Vagina (tissue), 2 donors: Measurements from ENCODE around the gene LAMC1.

Experiments
- CTCF ChIP-seq, 3 experiments: fragments of 450-650 bp in 2 of 3; fragments of 200-600 bp in 1 of 3; sonication (generic) in 1 of 3; IDR thresholded peaks; one replicate each; pipeline ENCODE4 v1.5.1; 2017 to 2019; ENCODE audit warnings: antibody characterized with exemption in 3 of 3, mild to moderate bottlenecking in 2 of 3, moderate library complexity in 2 of 3
- POLR2AphosphoS5 ChIP-seq, 2 donors: sonication (generic); formaldehyde crosslinking; IDR thresholded peaks; one replicate each; pipeline ENCODE4 v1.9.0; 2017; ENCODE audit warnings: antibody characterized with exemption in 2 of 2, mild to moderate bottlenecking in 2 of 2, low read depth in 1 of 2; ENCODE audit not compliant: insufficient read depth in 1 of 2

- TF ChIP-seq POLR2AphosphoS5 (IDR thresholded peaks at IDR 0.05; ENCODE audit: insufficient read depth in 1 of 2, low read depth in 1 of 2) (no peak), CTCF (IDR thresholded peaks at IDR 0.05) (no peak)
Measured at GRCh38 chr1:183074215-183074614, 51.0 kb downstream of the LAMC1 start.
